H1 (cell line): Measurements from ENCODE around the gene MRPL32. TPM values are rescaled to one million over a fixed set of nuclear protein-coding genes. Genes with fewer than 3 reads are reported as not detected.

Experiments used
- CTCF ChIA-PET: fragments of 300-600 bp; sonication (Branson Sonifier 250); formaldehyde crosslinking; loops from one replicate; lab custom pipeline; 2021; ENCODE audit not compliant: partially characterized antibody; lab: Charles Lee
- POLR2A ChIA-PET: fragments of 300-600 bp; sonication (Branson Sonifier 250); formaldehyde crosslinking; loops from one replicate; lab custom pipeline; 2021; ENCODE audit warnings: inconsistent platforms; ENCODE audit not compliant: partially characterized antibody; lab: Charles Lee
- DNase-seq, 2 experiments: peaks; one replicate each; pipeline versions ENCODE4 v3.0.0 to v3.0.0-alpha.2; 2010 to 2022; ENCODE audit warnings: low spot score in 2 of 2, low read depth in 1 of 2, mixed read lengths in 1 of 2
- FAIRE-seq: peaks from 2 replicates; lab custom pipeline; 2011; peaks lifted over from hg19 to GRCh38; lab: Jason Lieb, UNC
- H2AFZ ChIP-seq: 2 replicates; pipeline ENCODE4 v1.8.1; 2012; ENCODE audit warnings: low read length, inconsistent platforms
- H2AK5ac ChIP-seq: 2 replicates; pipeline ENCODE4 v1.6.1; 2013; ENCODE audit warnings: low read depth, low read length
- H2BK120ac ChIP-seq: replicated peaks from 2 replicates; pipeline ENCODE3; 2013; ENCODE audit warnings: low read depth, low read length, inconsistent platforms
- H2BK12ac ChIP-seq: 2 replicates; pipeline ENCODE4 v1.6.1; 2013; ENCODE audit warnings: low read depth, low read length
- H2BK15ac ChIP-seq: 2 replicates; pipeline ENCODE4 v1.6.1; 2013; ENCODE audit warnings: low read length
- H2BK20ac ChIP-seq: 2 replicates; pipeline ENCODE4 v1.6.1; 2013; ENCODE audit warnings: low read length
- H2BK5ac ChIP-seq: 2 replicates; pipeline ENCODE4 v1.6.1; 2013; ENCODE audit warnings: low read depth, low read length
- H3K14ac ChIP-seq: 2 replicates; pipeline ENCODE4 v1.6.1; 2013; ENCODE audit warnings: inconsistent platforms; ENCODE audit not compliant: insufficient read length
- H3K18ac ChIP-seq: 2 replicates; pipeline ENCODE4 v1.6.1; 2013; ENCODE audit warnings: low read length; ENCODE audit errors: extremely low read depth
- H3K23ac ChIP-seq: 2 replicates; pipeline ENCODE4 v1.6.1; 2013; ENCODE audit warnings: inconsistent platforms; ENCODE audit not compliant: insufficient read length
- H3K23me2 ChIP-seq: 2 replicates; pipeline ENCODE4 v1.6.1; 2013; ENCODE audit warnings: low read depth, low read length
- H3K27ac ChIP-seq: 2 replicates; pipeline ENCODE4 v1.6.1; 2011; ENCODE audit warnings: low read depth, low read length, inconsistent platforms
- H3K27me3 ChIP-seq, 4 experiments: replicated peaks in 1 of 4; 1 replicate in 1 of 4; 2 replicates in 3 of 4; pipeline versions ENCODE4 v1.6.1 to v1.8.1; 2011 to 2013; ENCODE audit warnings: low read length in 3 of 4, mild to moderate bottlenecking in 3 of 4, inconsistent platforms in 2 of 4, mixed read lengths in 2 of 4, moderate library complexity in 1 of 4; ENCODE audit not compliant: control insufficient read depth in 3 of 4, insufficient read depth in 3 of 4; ENCODE audit errors: extremely low read depth in 1 of 4
- H3K36me3 ChIP-seq, 4 experiments: 2 replicates each; pipeline versions ENCODE4 v1.6.1 to v1.8.1; 2011 to 2013; ENCODE audit warnings: mild to moderate bottlenecking in 4 of 4, low read length in 3 of 4, moderate library complexity in 2 of 4, control low read depth in 1 of 4, inconsistent platforms in 1 of 4; ENCODE audit not compliant: insufficient read depth in 4 of 4, control insufficient read depth in 2 of 4
- H3K4ac ChIP-seq: replicated peaks from 2 replicates; pipeline ENCODE3; 2013; ENCODE audit warnings: low read length, low read depth, mixed read lengths, inconsistent platforms; ENCODE audit not compliant: insufficient read length
- H3K4me1 ChIP-seq, 4 experiments: replicated peaks in 1 of 4; 1 replicate in 1 of 4; 2 replicates in 3 of 4; pipeline versions ENCODE4 v1.6.1 to v1.8.1; 2011 to 2013; ENCODE audit warnings: low read length in 3 of 4, inconsistent platforms in 2 of 4, mixed read lengths in 1 of 4; ENCODE audit not compliant: insufficient read depth in 4 of 4, control insufficient read depth in 3 of 4
- H3K4me2 ChIP-seq, 2 experiments: 2 replicates each; pipeline versions ENCODE4 v1.6.1 to v1.8.1; 2011 to 2013; ENCODE audit warnings: low read depth in 2 of 2, low read length in 2 of 2, control low read depth in 1 of 2, inconsistent platforms in 1 of 2, mild to moderate bottlenecking in 1 of 2; ENCODE audit not compliant: insufficient read depth in 1 of 2
- H3K4me3 ChIP-seq, 4 experiments: fragments of 200-600, 300-600 bp in 1 of 4; sonication (generic), shearing (Covaris generic), sonication (Bioruptor Twin) in 1 of 4; 2 replicates each; pipeline versions ENCODE4 v1.5.1 to v1.8.1; 2011 to 2016; ENCODE audit warnings: low read length in 4 of 4, low read depth in 3 of 4, control low read depth in 2 of 4, inconsistent platforms in 2 of 4, mild to moderate bottlenecking in 2 of 4, mixed read lengths in 1 of 4, moderate library complexity in 1 of 4; ENCODE audit not compliant: insufficient read depth in 2 of 4; ENCODE audit errors: extremely low read depth in 1 of 4
- H3K56ac ChIP-seq: replicated peaks from 2 replicates; pipeline ENCODE3; 2013; ENCODE audit warnings: low read depth, mild to moderate bottlenecking, mixed read lengths, low read length, inconsistent platforms; ENCODE audit not compliant: insufficient read length
- H3K79me1 ChIP-seq: 2 replicates; pipeline ENCODE4 v1.6.1; 2013; ENCODE audit warnings: low read depth, low read length, control low read depth
- H3K79me2 ChIP-seq, 2 experiments: 2 replicates each; pipeline versions ENCODE4 v1.6.1 to v1.8.1; 2012 to 2013; ENCODE audit warnings: low read length in 2 of 2, mild to moderate bottlenecking in 2 of 2, inconsistent platforms in 1 of 2; ENCODE audit not compliant: insufficient read depth in 2 of 2, control insufficient read depth in 1 of 2
- H3K9ac ChIP-seq, 4 experiments: replicated peaks in 1 of 4; 1 replicate in 1 of 4; 2 replicates in 3 of 4; pipeline versions ENCODE4 v1.6.1 to v1.8.1; 2011 to 2013; ENCODE audit warnings: low read depth in 3 of 4, low read length in 3 of 4, control low read depth in 2 of 4, mild to moderate bottlenecking in 2 of 4, moderate library complexity in 2 of 4, inconsistent platforms in 1 of 4; ENCODE audit errors: extremely low read depth in 1 of 4
- H3K9me3 ChIP-seq, 2 experiments: 2 replicates each; pipeline versions ENCODE4 v1.6.1 to v1.8.1; 2012 to 2013; ENCODE audit warnings: mild to moderate bottlenecking in 2 of 2, moderate library complexity in 2 of 2, control low read depth in 1 of 2, inconsistent platforms in 1 of 2, low read depth in 1 of 2, low read length in 1 of 2, mixed read lengths in 1 of 2; ENCODE audit not compliant: insufficient read depth in 2 of 2
- H4K20me1 ChIP-seq, 2 experiments: replicated peaks in 1 of 2; 2 replicates each; pipeline versions ENCODE3 to v1.8.1; 2011 to 2013; ENCODE audit warnings: inconsistent platforms in 2 of 2, low read length in 2 of 2, mild to moderate bottlenecking in 1 of 2; ENCODE audit not compliant: insufficient read depth in 2 of 2, control insufficient read depth in 1 of 2
- H4K5ac ChIP-seq: 2 replicates; pipeline ENCODE4 v1.6.1; 2013; ENCODE audit warnings: low read length, low read depth, mixed read lengths, inconsistent platforms; ENCODE audit not compliant: insufficient read length
- H4K8ac ChIP-seq: 2 replicates; pipeline ENCODE4 v1.8.0; 2013; ENCODE audit warnings: mild to moderate bottlenecking, moderate library complexity, low read length, inconsistent platforms; ENCODE audit not compliant: insufficient read depth; ENCODE audit errors: extremely low read depth
- H4K91ac ChIP-seq: replicated peaks from 2 replicates; pipeline ENCODE3; 2013; ENCODE audit warnings: low read length, mixed read lengths, inconsistent platforms; ENCODE audit not compliant: insufficient read length
- CREB1 ChIP-seq: IDR thresholded peaks from 2 replicates; pipeline ENCODE4 v1.6.1; 2012; ENCODE audit warnings: inconsistent platforms
- EZH2 ChIP-seq: fragments of 200-600 bp; sonication (generic); IDR thresholded peaks from 2 replicates; pipeline ENCODE4 v1.7.1; 2012; ENCODE audit warnings: low read depth, mild to moderate bottlenecking, moderate library complexity, low read length, inconsistent platforms; ENCODE audit not compliant: severe bottlenecking
- HDAC2 ChIP-seq, 2 experiments: fragments of 300-600 bp in 1 of 2; sonication (generic) in 1 of 2; IDR thresholded peaks; 2 replicates each; pipeline ENCODE4 v1.6.1; 2011 to 2012; ENCODE audit warnings: low read depth in 2 of 2, low read length in 2 of 2, mild to moderate bottlenecking in 2 of 2, moderate library complexity in 2 of 2, borderline replicate concordance in 1 of 2, inconsistent platforms in 1 of 2
- KDM4A ChIP-seq: IDR thresholded peaks from one replicate; pipeline ENCODE4 v1.7.1; 2012; ENCODE audit warnings: low read depth, mild to moderate bottlenecking, moderate library complexity, low read length, inconsistent platforms; ENCODE audit not compliant: severe bottlenecking
- PHF8 ChIP-seq: fragments of 200-600 bp; sonication (generic); conservative IDR thresholded peaks from 2 replicates; pipeline ENCODE4 v1.7.1; 2012; ENCODE audit warnings: low read depth, mild to moderate bottlenecking, inconsistent platforms, low read length, moderate library complexity
- SAP30 ChIP-seq: fragments of 300-600 bp; sonication (generic); IDR thresholded peaks from 2 replicates; pipeline ENCODE4 v1.7.1; 2012; ENCODE audit warnings: low read length, moderate library complexity, mild to moderate bottlenecking, inconsistent platforms; ENCODE audit not compliant: insufficient read depth, insufficient replicate concordance
- SIRT6 ChIP-seq: IDR thresholded peaks from one replicate; pipeline ENCODE4 v1.7.1; 2012; ENCODE audit warnings: low read length, inconsistent platforms
- SP4 ChIP-seq: IDR thresholded peaks from 2 replicates; pipeline ENCODE4 v1.6.1; 2012; ENCODE audit warnings: low read length, inconsistent platforms
- TAF7 ChIP-seq: optimal IDR thresholded peaks from 2 replicates; pipeline ENCODE3; 2011; ENCODE audit warnings: low read depth, mild to moderate bottlenecking, inconsistent platforms, low read length, moderate library complexity, borderline replicate concordance
- polyA plus RNA-seq, 7 experiments: library from polyadenylated mRNA; depleted of rRNA in 3 of 7; stranded (reverse) in 5 of 7; unstranded in 2 of 7; fragments of >200 nt in 5 of 7; fragments of 200-250 nt in 2 of 7; gene quantifications; 1 replicate in 5 of 7; 2 replicates in 1 of 7; 4 replicates in 1 of 7; pipeline versions ENCODE4 v1.2.1 to v1.2.3, GENCODE V29; 2011 to 2013; ENCODE audit warnings: missing spikeins in 2 of 7, mixed read lengths in 2 of 7
- total RNA-seq: library from RNA; stranded (reverse); fragmentation: NEBNext Ultra II Directional; extraction: Animal tissue kit (Norgen Biotek cat#: 25700); gene quantifications from 2 replicates; pipeline ENCODE4 v1.2.1, GENCODE V29; 2021
- TF ChIP-seq, protein P1 (sequence below), 3 experiments: IDR thresholded peaks; 1 replicate in 2 of 3; 2 replicates in 1 of 3; pipeline versions ENCODE4 v1.5.1 to v1.6.1; 2011; ENCODE audit warnings: low read length in 3 of 3, mild to moderate bottlenecking in 3 of 3, inconsistent platforms in 2 of 3, low read depth in 1 of 3, moderate library complexity in 1 of 3; ENCODE audit not compliant: insufficient read depth in 1 of 3; ENCODE audit errors: control extremely low read depth in 1 of 3
- TF ChIP-seq, protein P2 (sequence below): IDR thresholded peaks from 2 replicates; pipeline ENCODE4 v1.6.1; 2011; ENCODE audit warnings: low read depth, mild to moderate bottlenecking, low read length; ENCODE audit not compliant: insufficient read depth

The MRPL32 gene
- total and polyA plus RNA-seq, 2 of the 8 experiments (the other 6 are each of a cell fraction or from before 2014, with no cell fraction given): 50.9 to 97.2 TPM

DNA sequence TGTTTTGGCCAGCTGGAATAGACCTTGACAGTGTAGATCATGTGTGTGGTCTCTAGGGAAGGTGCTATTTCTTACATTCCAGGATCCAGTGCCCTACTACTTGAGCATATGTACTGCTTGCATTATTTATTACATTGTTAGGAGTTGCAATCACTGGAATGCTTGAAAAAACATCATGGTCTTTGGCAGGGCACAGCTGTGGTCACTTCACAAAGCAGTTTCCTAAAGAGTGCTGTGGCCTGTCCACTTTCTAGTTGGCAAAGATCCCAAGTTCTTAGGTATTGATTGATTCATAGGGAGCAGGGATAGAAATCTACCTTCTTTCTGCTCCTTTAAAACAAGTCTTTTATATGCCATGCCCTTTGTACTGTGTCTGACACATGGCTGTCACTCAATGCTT, 24.9 kb upstream of the MRPL32 start:
- H3K23me2 ChIP-seq: peaks cover 2% of the 10 kb centered on the region; the same call in 1 of the 2 replicates
- H3K36me3 ChIP-seq: no peaks in the 10 kb centered on the region; a peak in 1 of 8 replicates
- no peak overlapping the region for H3K4me2 ChIP-seq
- H3K18ac ChIP-seq: no peak overlapping the region
- H2BK120ac ChIP-seq: no peak overlapping the region
- no peak overlapping the region for H3K14ac ChIP-seq
- H4K91ac ChIP-seq: no peak overlapping the region
- H3K9me3 ChIP-seq: no peaks in the 10 kb centered on the region
- peaks cover 0 to 10% of the 10 kb centered on the region in 2 experiments; a peak in 2 of 4 replicates for H3K79me2 ChIP-seq
- H4K20me1 ChIP-seq: no peaks in the 10 kb centered on the region
- H3K4me1 ChIP-seq: peaks cover 0 to 6% (median 3%) of the 10 kb centered on the region in 4 experiments; a peak in 5 of 7 replicates
- no peak overlapping the region for H3K4me3 ChIP-seq
- H4K5ac ChIP-seq: no peak overlapping the region
- no peak overlapping the region for H3K4ac ChIP-seq
- H3K27me3 ChIP-seq: no peaks in the 10 kb centered on the region
- H2BK15ac ChIP-seq: no peak overlapping the region
- FAIRE-seq (no peak), DNase-seq (no peak)
- H2AFZ ChIP-seq: no peak overlapping the region
- POLR2A ChIA-PET: interaction anchor here (2.0 kb wide), 1 partner anchor 19 kb away, joined by 8 read pairs; no protein-coding TSS in a partner anchor
- no peak overlapping the region for H4K8ac ChIP-seq
- no peak overlapping the region for H3K9ac ChIP-seq
- no peak overlapping the region for H3K56ac ChIP-seq
- no peak overlapping the region for H3K23ac ChIP-seq
- peaks cover 4% of the 10 kb centered on the region; the same call in 1 of the 2 replicates for H3K79me1 ChIP-seq
- no peak overlapping the region for H2BK12ac ChIP-seq
- no peak overlapping the region for H2AK5ac ChIP-seq
- H3K27ac ChIP-seq: no peak overlapping the region
- CTCF ChIA-PET: no interaction called here
- no peak overlapping the region for H2BK5ac ChIP-seq
- no peak overlapping the region for H2BK20ac ChIP-seq
- TF ChIP-seq PHF8: no peak
- no peak for TF ChIP-seq HDAC2 (IDR thresholded peaks at IDR 0.05; ENCODE audit: borderline replicate concordance in 1 of 2, low read depth in 2 of 2, low read length in 2 of 2)
- TF ChIP-seq SIRT6: no peak
- TF ChIP-seq EZH2: no peak
- TF ChIP-seq KDM4A: no peak
- TF ChIP-seq, protein P1, sequence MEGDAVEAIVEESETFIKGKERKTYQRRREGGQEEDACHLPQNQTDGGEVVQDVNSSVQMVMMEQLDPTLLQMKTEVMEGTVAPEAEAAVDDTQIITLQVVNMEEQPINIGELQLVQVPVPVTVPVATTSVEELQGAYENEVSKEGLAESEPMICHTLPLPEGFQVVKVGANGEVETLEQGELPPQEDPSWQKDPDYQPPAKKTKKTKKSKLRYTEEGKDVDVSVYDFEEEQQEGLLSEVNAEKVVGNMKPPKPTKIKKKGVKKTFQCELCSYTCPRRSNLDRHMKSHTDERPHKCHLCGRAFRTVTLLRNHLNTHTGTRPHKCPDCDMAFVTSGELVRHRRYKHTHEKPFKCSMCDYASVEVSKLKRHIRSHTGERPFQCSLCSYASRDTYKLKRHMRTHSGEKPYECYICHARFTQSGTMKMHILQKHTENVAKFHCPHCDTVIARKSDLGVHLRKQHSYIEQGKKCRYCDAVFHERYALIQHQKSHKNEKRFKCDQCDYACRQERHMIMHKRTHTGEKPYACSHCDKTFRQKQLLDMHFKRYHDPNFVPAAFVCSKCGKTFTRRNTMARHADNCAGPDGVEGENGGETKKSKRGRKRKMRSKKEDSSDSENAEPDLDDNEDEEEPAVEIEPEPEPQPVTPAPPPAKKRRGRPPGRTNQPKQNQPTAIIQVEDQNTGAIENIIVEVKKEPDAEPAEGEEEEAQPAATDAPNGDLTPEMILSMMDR (IDR thresholded peaks at IDR 0.05; ENCODE audit: control extremely low read depth in 1 of 3, insufficient read depth in 1 of 3, low read depth in 1 of 3, low read length in 3 of 3): no peak
- no peak for TF ChIP-seq SAP30
- no peak for TF ChIP-seq CREB1
- TF ChIP-seq, protein P2, sequence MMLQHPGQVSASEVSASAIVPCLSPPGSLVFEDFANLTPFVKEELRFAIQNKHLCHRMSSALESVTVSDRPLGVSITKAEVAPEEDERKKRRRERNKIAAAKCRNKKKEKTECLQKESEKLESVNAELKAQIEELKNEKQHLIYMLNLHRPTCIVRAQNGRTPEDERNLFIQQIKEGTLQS: no peak
- TF ChIP-seq TAF7: no peak
- no peak for TF ChIP-seq SP4
